ENCODE data around the gene TIAL1. TPM values are rescaled to one million over a fixed set of nuclear protein-coding genes. Genes with fewer than 3 reads are reported as not detected.

TIAL1 gene
- total and polyA plus RNA-seq, 3 donors from 2014 or later = 71.0 to 104 (median 82.3) TPM

GRCh38 chr10:119634219-119634544 lies 37.4 kb upstream of the TIAL1 start:
- Histone ChIP-seq H3K36me3 (ENCODE audit: low read depth, missing control alignments) (no peaks in the 10 kb centered on the region), H3K4me3 (no peak overlapping the region), H3K4me1 (peaks cover 3% of the 10 kb centered on the region), H3K27ac (peak overlapping the region in 1 of 2 donors; percentile 53), H3K27me3 (no peaks in the 10 kb centered on the region), H3K9me3 (no peaks in the 10 kb centered on the region)
- TF ChIP-seq CTCF (IDR thresholded peaks at IDR 0.05) (no peak), POLR2A (IDR thresholded peaks at IDR 0.05) (no peak)
- peak; percentile 36 for DNase-seq
- intact Hi-C loops (cut with DNase I; ENCODE audit: low total_unique reads) = no loop called here
- 36 to 44% methylated on average over 1 of the region's 1 CpG for WGBS, 2 donors

GRCh38 chr10:119633538-119634218 lies 36.9 kb upstream of the TIAL1 start:
- TF ChIP-seq CTCF (IDR thresholded peaks at IDR 0.05) (no peak), POLR2A (IDR thresholded peaks at IDR 0.05) (no peak)
- Histone ChIP-seq H3K27ac (peak overlapping the region in 1 of 2 donors; percentile 53), H3K4me1 (peaks cover 3% of the 10 kb centered on the region), H3K36me3 (ENCODE audit: low read depth, missing control alignments) (no peaks in the 10 kb centered on the region), H3K4me3 (no peak overlapping the region), H3K27me3 (no peaks in the 10 kb centered on the region), H3K9me3 (no peaks in the 10 kb centered on the region)
- intact Hi-C loops (cut with DNase I; ENCODE audit: low total_unique reads) = no loop called here
- DNase-seq = no peak
- WGBS, 2 donors = 68 to 75% methylated on average over 3 of the region's 3 CpGs

GRCh38 chr10:119630300-119630699 lies 33.5 kb upstream of the TIAL1 start:
- Histone ChIP-seq H3K9me3 (no peaks in the 10 kb centered on the region), H3K4me1 (peaks cover 3% of the 10 kb centered on the region), H3K4me3 (no peak overlapping the region), H3K27ac (no peak overlapping the region), H3K36me3 (ENCODE audit: low read depth, missing control alignments) (no peaks in the 10 kb centered on the region), H3K27me3 (no peaks in the 10 kb centered on the region)
- no peak for TF ChIP-seq CTCF (IDR thresholded peaks at IDR 0.05)
- no peak for TF ChIP-seq POLR2A (IDR thresholded peaks at IDR 0.05)
- DNase-seq = no peak
- WGBS, 2 donors = 90 to 93% methylated on average over 5 of the region's 5 CpGs
- intact Hi-C loops (cut with DNase I; ENCODE audit: low total_unique reads) = no loop called here

- Histone ChIP-seq H3K4me1 (peaks cover 2% of the 10 kb centered on the region), H3K9me3 (no peaks in the 10 kb centered on the region), H3K27ac (no peak overlapping the region), H3K36me3 (ENCODE audit: low read depth, missing control alignments) (no peaks in the 10 kb centered on the region), H3K4me3 (no peak overlapping the region), H3K27me3 (no peaks in the 10 kb centered on the region)
- 94 to 98% methylated on average over 6 of the region's 6 CpGs for WGBS, 2 donors
- TF ChIP-seq CTCF (IDR thresholded peaks at IDR 0.05) (no peak), POLR2A (IDR thresholded peaks at IDR 0.05) (no peak)
- DNase-seq = no peak
- intact Hi-C loops (cut with DNase I; ENCODE audit: low total_unique reads) = no loop called here
Measured at GRCh38 chr10:119625570-119626280, 29.0 kb upstream of the TIAL1 start.

- no peak for TF ChIP-seq CTCF (IDR thresholded peaks at IDR 0.05)
- TF ChIP-seq POLR2A (IDR thresholded peaks at IDR 0.05) = no peak
- Histone ChIP-seq H3K4me3 (no peak overlapping the region), H3K4me1 (peaks cover 7% of the 10 kb centered on the region), H3K9me3 (no peaks in the 10 kb centered on the region), H3K27ac (no peak overlapping the region), H3K36me3 (ENCODE audit: low read depth, missing control alignments) (no peaks in the 10 kb centered on the region), H3K27me3 (no peaks in the 10 kb centered on the region)
- WGBS, 2 donors = 62 to 65% methylated on average over 3 of the region's 3 CpGs
- intact Hi-C loops (cut with DNase I; ENCODE audit: low total_unique reads) = no loop called here
- DNase-seq = no peak
Measured at GRCh38 chr10:119621078-119621384, 24.3 kb upstream of the TIAL1 start.

Measured in testis (tissue), 3 donors.